Lung (tissue), 12 donors: ENCODE results near the gene BCAR1. TPM values are rescaled to one million over a fixed set of nuclear protein-coding genes. Genes with fewer than 3 reads are reported as not detected.

Experiments used
- ATAC-seq: fragments of 200-7000 bp; cut with Tn5 transposase; one replicate; pipeline ENCODE4 v1.9.1; 2020; ENCODE audit warnings: moderate number of reproducible peaks; ENCODE audit not compliant: insufficient read depth, low FRiP score
- DNase-seq, 3 donors: peaks; one replicate each; pipeline ENCODE4 v3.0.0-alpha.2; 2013 to 2017
- H3K27ac ChIP-seq, 2 donors: one replicate each; pipeline ENCODE4 v1.5.1; 2013; ENCODE audit warnings: mild to moderate bottlenecking in 2 of 2, moderate library complexity in 2 of 2, control low read depth in 1 of 2, inconsistent platforms in 1 of 2, low read depth in 1 of 2, low read length in 1 of 2
- H3K27me3 ChIP-seq, 3 donors: one replicate each; pipeline ENCODE4 v1.5.1; 2013; ENCODE audit warnings: low read length in 2 of 3; ENCODE audit not compliant: control insufficient read depth in 3 of 3, insufficient read depth in 3 of 3
- H3K36me3 ChIP-seq, 4 donors: one replicate each; pipeline ENCODE4 v1.5.1; 2013; ENCODE audit warnings: low read length in 4 of 4, mild to moderate bottlenecking in 1 of 4, moderate library complexity in 1 of 4; ENCODE audit not compliant: control insufficient read depth in 4 of 4, insufficient read depth in 4 of 4
- H3K4me1 ChIP-seq, 5 donors: one replicate each; pipeline ENCODE4 v1.5.1; 2013; ENCODE audit warnings: low read length in 5 of 5, mild to moderate bottlenecking in 2 of 5, moderate library complexity in 1 of 5; ENCODE audit not compliant: control insufficient read depth in 5 of 5, insufficient read depth in 5 of 5
- H3K4me3 ChIP-seq: one replicate; pipeline ENCODE4 v1.5.1; 2013; ENCODE audit warnings: mild to moderate bottlenecking, control low read depth, moderate library complexity
- H3K9ac ChIP-seq, 2 donors: one replicate each; pipeline ENCODE4 v1.5.1; 2013; ENCODE audit warnings: low read length in 2 of 2, control low read depth in 1 of 2; ENCODE audit not compliant: insufficient read depth in 1 of 2
- H3K9me3 ChIP-seq, 4 donors: one replicate each; pipeline ENCODE4 v1.5.1; 2013; ENCODE audit warnings: low read length in 3 of 4, mild to moderate bottlenecking in 1 of 4, moderate library complexity in 1 of 4; ENCODE audit not compliant: control insufficient read depth in 4 of 4, insufficient read depth in 3 of 4
- CTCF ChIP-seq: IDR thresholded peaks from 2 replicates; pipeline ENCODE4 v1.5.1; 2012; ENCODE audit warnings: mild to moderate bottlenecking; ENCODE audit errors: control extremely low read depth, extremely low read depth
- WGBS, 2 donors: extraction: QIAGEN DNeasy Blood & Tissue Kit; methylation state at CpG; one replicate each; pipeline ENCODE4 v1.1.7; 2013; 5-methylcytosine and 5-hydroxymethylcytosine counted together
- polyA plus RNA-seq, 2 donors: library from polyadenylated mRNA; stranded (reverse); fragments of 200-250 nt; gene quantifications; one replicate each; pipeline ENCODE4 v1.2.1, GENCODE V29; 2013
- total RNA-seq, 2 donors: library from RNA; depleted of rRNA in 1 of 2; stranded (reverse); fragments of >200 nt in 1 of 2; gene quantifications; one replicate each; pipeline ENCODE4 v1.2.1, GENCODE V29; 2014 to 2021
- donor health status: control.
- donor health status: control.
- donor health status: Bipolar disorder and iron deficiency.
- donor health status: healthy.
- donor health status: DM: yes; HTN: yes; CAD: no.

Gene BCAR1
- total and polyA plus RNA-seq, 4 donors, result 37.5 to 70.7 (median 49.9) TPM

GRCh38 chr16:75257886-75258806 is 6.7 kb upstream of the BCAR1 start:
- Histone ChIP-seq H3K4me3 (no peak overlapping the region), H3K9me3 (no peaks in the 10 kb centered on the region), H3K27ac (peak overlapping the region in 1 of 2 donors; percentile 93), H3K9ac (no peak overlapping the region), H3K36me3 (peaks cover 0 to 3% (median 0%) of the 10 kb centered on the region in 4 donors), H3K4me1 (peaks cover 28 to 78% (median 64%) of the 10 kb centered on the region in 5 donors), H3K27me3 (no peaks in the 10 kb centered on the region)
- TF ChIP-seq CTCF, result no peak
- ATAC-seq (no peak), DNase-seq (no peak)
- WGBS, 2 donors, result 74 to 87% methylated on average over 21 of the region's 21 CpGs

DNA sequence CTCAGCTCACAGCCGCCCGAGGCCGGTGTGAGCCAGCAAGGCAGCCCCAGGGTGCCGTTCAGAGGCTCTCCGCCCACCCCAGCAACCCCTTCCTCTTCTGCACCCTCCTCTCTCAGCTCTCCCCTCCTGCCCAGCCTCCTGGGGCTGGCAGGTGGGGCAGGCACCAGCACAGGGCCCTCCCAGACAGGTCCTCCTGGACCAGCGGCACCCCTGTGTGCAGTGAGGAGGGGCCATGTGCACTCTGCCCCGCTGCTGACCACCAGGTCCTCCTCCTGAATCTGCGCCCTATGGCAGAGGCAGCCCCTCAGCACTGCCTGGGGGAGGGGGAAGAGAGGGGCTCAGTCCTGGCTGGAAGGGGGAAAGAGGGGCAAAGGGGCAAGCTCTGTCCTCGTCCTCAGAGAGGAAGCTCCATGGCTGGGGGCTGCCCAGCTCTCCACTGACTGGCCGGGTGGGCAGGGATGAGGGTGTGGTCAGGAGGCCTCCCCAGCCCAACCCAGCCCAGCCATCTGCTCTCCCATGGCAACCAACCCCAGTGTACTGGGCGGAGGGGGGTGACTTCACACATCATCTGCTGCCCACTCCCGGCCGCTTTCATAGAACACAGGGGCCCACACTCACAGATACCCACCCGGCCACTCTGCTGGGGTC is 5.4 kb upstream of the BCAR1 start:
- Histone ChIP-seq H3K9ac (no peak overlapping the region), H3K27me3 (no peaks in the 10 kb centered on the region), H3K9me3 (no peaks in the 10 kb centered on the region), H3K36me3 (no peaks in the 10 kb centered on the region), H3K4me3 (no peak overlapping the region), H3K4me1 (peaks cover 28 to 78% (median 64%) of the 10 kb centered on the region in 5 donors), H3K27ac (peak overlapping the region; percentile 36 to 93)
- DNase-seq (peak; percentile 72 to 79 (median 74)), ATAC-seq (no peak)
- TF ChIP-seq CTCF, result no peak
- WGBS, 2 donors, result 40 to 62% methylated on average over 13 to 14 of the region's 14 CpGs

DNA sequence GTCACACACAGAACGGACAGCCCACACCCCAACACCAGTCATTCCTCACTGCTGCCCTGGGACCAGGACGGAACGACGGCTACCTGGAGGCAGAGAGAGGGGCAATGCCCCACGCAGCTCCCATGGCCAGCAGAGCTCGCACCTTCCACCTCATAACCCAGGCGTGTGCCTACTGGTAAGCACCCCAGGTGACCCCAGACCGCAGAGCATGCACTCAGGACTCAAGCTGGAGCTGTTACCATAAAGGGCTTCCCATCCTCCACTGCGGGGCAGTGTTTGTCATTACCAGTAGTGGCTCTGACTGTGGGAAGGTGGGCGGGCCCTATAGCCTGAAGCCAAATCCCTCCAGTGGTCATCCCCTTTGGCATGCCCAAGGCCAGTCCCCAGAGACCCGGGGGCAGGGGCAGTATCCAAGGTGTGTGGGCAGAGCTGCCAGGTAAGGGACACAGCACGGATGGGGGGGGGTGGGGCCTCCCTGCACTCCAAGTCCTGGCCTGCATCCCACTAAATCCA is 4.7 kb upstream of the BCAR1 start:
- H3K27me3 ChIP-seq, result no peaks in the 10 kb centered on the region
- H3K9me3 ChIP-seq, result no peaks in the 10 kb centered on the region
- H3K4me3 ChIP-seq, result no peak overlapping the region
- H3K4me1 ChIP-seq, result peaks cover 29 to 74% (median 59%) of the 10 kb centered on the region in 5 donors
- peak in 2 of 3 donors; percentile 50 to 55 for DNase-seq
- TF ChIP-seq CTCF, result no peak
- H3K27ac ChIP-seq, result peak overlapping the region in 1 of 2 donors; percentile 93
- H3K9ac ChIP-seq, result no peak overlapping the region
- 53 to 77% methylated on average over 12 of the region's 12 CpGs for WGBS, 2 donors
- H3K36me3 ChIP-seq, result no peaks in the 10 kb centered on the region
- no peak for ATAC-seq
